Gastroesophageal sphincter (tissue), 4 donors: ENCODE measurements around the gene CALML6. TPM values are rescaled to one million over a fixed set of nuclear protein-coding genes. Genes with fewer than 3 reads are reported as not detected.
"Not testable (repeated sequence)": the region's sequence is repeated elsewhere in the genome, so short reads cannot be mapped to it uniquely, and the experiment has no call there.

Source experiments
- ATAC-seq: fragments of 150-250 bp; one replicate; pipeline ENCODE4 v1.9.1; 2016; ENCODE audit warnings: mild to moderate bottlenecking, moderate library complexity
- H3K27ac ChIP-seq, 4 donors: fragments of 200-600 bp; sonication (generic) in 3 of 4; 1 replicate in 3 of 4; 2 replicates in 1 of 4; pipeline ENCODE4 v1.5.1; 2016 to 2019
- H3K27me3 ChIP-seq: fragments of 200-600 bp; sonication (generic); one replicate; pipeline ENCODE4 v1.5.1; 2019
- H3K36me3 ChIP-seq, 2 donors: fragments of 200-600 bp; sonication (generic); one replicate each; pipeline ENCODE4 v1.5.1; 2019; ENCODE audit warnings: control low read depth in 1 of 2
- H3K4me1 ChIP-seq, 3 donors: fragments of 200-600 bp; sonication (generic); 1 replicate in 2 of 3; 2 replicates in 1 of 3; pipeline ENCODE4 v1.5.1; 2016 to 2019; ENCODE audit warnings: control low read depth in 2 of 3
- H3K4me3 ChIP-seq, 2 donors: fragments of 200-600 bp; sonication (generic); one replicate each; pipeline ENCODE4 v1.5.1; 2019; ENCODE audit warnings: mild to moderate bottlenecking in 1 of 2, moderate library complexity in 1 of 2
- H3K9me3 ChIP-seq, 3 donors: fragments of 200-600 bp; sonication (generic); one replicate each; pipeline ENCODE4 v1.5.1; 2017 to 2019; ENCODE audit warnings: control low read depth in 2 of 3
- EP300 ChIP-seq: sonication (generic); formaldehyde crosslinking; IDR thresholded peaks from one replicate; pipeline ENCODE4 v1.6.1; 2017; ENCODE audit warnings: antibody characterized with exemption, mild to moderate bottlenecking
- POLR2A ChIP-seq, 2 donors: fragments of 450-650 bp; IDR thresholded peaks; one replicate each; pipeline ENCODE4 v1.6.1; 2017; ENCODE audit warnings: antibody characterized with exemption in 2 of 2, mild to moderate bottlenecking in 2 of 2, moderate library complexity in 1 of 2
- POLR2AphosphoS5 ChIP-seq: sonication (generic); formaldehyde crosslinking; IDR thresholded peaks from one replicate; pipeline ENCODE4 v1.6.1; 2017; ENCODE audit warnings: antibody characterized with exemption
- WGBS, 2 donors: methylation state at CpG; one replicate each; pipeline ENCODE4 v1.1.5; 2018; ENCODE audit warnings: low coverage in 1 of 2; 5-methylcytosine and 5-hydroxymethylcytosine counted together
- total RNA-seq, 4 donors: library from RNA; depleted of rRNA; stranded (reverse); fragments of >200 nt; gene quantifications; one replicate each; pipeline ENCODE4 v1.1.0, GENCODE V29; 2016
- TF ChIP-seq, protein P1 (sequence below), 4 experiments: fragments of 200-600 bp in 2 of 4; fragments of 450-650 bp in 2 of 4; sonication (generic) in 1 of 4; IDR thresholded peaks; one replicate each; pipeline ENCODE4 v1.5.1; 2017 to 2019; ENCODE audit warnings: antibody characterized with exemption in 4 of 4, mild to moderate bottlenecking in 2 of 4, moderate library complexity in 2 of 4

CALML6 gene
- total RNA-seq, 4 donors from 2014 or later = 0.40 to 0.47 TPM; not detected in 2

DNA sequence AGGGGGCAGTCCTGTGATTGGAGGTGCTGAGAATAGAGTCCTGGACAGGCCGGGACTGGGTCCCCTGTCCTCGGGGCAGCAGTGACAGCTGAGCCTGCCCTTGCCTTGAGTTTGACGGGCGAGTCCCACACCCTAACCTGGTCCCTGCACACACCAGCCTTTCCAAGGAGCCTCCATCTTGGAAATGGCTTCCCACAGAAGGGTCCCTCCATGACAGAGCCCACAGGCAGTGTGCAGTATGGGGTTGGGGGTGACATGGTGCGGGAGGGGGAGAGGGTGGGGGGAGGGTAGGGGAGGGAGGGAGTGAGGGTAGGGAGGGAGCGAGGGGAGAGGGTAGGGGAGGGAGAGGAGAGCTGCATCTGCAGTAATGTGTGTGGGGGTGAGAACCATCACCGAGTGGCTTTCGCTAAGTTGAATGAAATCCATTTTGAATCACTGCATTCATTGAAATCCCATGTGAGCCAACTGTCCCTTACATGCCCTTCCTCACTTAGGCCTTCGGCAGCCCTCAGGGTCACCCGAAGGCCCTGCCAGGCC is 14.1 kb downstream of the CALML6 start:
- TF ChIP-seq EP300 = no peak
- TF ChIP-seq POLR2AphosphoS5 = no peak
- TF ChIP-seq, protein P1, sequence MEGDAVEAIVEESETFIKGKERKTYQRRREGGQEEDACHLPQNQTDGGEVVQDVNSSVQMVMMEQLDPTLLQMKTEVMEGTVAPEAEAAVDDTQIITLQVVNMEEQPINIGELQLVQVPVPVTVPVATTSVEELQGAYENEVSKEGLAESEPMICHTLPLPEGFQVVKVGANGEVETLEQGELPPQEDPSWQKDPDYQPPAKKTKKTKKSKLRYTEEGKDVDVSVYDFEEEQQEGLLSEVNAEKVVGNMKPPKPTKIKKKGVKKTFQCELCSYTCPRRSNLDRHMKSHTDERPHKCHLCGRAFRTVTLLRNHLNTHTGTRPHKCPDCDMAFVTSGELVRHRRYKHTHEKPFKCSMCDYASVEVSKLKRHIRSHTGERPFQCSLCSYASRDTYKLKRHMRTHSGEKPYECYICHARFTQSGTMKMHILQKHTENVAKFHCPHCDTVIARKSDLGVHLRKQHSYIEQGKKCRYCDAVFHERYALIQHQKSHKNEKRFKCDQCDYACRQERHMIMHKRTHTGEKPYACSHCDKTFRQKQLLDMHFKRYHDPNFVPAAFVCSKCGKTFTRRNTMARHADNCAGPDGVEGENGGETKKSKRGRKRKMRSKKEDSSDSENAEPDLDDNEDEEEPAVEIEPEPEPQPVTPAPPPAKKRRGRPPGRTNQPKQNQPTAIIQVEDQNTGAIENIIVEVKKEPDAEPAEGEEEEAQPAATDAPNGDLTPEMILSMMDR (IDR thresholded peaks at IDR 0.05) = no peak
- TF ChIP-seq POLR2A (IDR thresholded peaks at IDR 0.05) = no peak
- Histone ChIP-seq H3K27ac (no peak overlapping the region), H3K36me3 (no peaks in the 10 kb centered on the region), H3K4me3 (no peak overlapping the region), H3K4me1 (no peaks in the 10 kb centered on the region), H3K9me3 (no peaks in the 10 kb centered on the region), H3K27me3 (peaks cover 11% of the 10 kb centered on the region)
- 70 to 79% methylated on average over 2 to 5 of the region's 10 CpGs for WGBS, 2 donors
- ATAC-seq = no peak

DNA sequence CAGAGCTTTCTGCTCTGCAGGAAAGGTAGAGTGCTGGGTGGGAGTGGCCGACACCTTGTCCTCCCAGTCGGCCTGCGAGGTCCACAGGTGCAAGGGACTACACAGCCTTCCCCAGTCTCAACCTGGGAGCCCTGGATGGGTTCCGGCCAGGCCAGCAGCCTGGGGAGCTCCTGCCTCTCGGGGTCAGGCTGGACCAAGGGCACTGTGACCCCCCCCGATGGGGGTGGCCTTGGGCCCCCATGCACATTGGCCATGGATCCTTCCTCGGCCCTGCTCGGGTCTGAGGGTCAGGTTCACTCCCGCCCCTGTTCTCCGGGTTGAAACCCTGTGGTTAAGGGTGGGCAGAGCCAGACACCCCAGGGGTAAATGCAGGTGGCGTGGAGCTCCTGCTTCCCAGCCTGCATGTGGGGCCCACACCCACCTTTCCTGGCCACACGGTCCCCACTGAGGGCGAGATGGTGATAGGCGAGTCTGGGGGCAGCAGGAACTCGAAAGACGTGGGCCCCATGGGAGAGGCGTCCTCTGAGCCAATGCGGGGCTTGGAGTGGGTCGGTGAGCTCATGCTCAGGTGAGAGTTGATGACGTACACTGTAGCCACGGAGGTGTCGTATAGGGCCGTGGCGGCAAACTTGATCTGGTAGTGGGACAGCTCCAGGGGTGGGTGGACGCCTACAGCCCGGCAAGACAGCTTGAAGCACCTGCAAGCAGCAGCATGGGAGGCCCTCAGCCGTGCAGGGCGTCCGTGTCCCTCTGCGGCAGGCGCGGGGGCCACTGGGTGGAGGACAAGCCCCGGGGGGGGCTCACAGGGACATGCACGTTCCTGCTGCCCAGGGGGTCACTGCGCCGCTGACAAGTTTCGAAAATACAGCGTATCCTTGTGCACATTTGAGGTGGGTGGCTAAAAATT is 14.8 kb downstream of the CALML6 start:
- no peak overlapping the region for H3K27ac ChIP-seq

DNA sequence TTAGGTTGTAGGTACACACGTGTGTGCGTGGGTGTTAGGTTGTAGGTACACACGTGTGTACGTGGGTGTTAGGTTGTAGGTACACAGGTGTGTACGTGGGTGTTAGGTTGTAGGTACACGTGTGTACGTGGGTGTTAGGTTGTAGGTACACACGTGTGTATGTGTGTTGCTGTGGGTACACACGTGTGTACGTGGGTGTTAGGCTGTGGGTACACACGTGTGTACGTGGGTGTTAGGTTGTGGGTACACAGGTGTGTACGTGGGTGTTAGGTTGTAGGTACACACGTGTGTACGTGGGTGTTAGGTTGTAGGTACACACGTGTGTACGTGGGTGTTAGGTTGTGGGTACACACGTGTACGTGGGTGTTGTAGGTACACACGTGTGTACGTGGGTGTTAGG is 19.8 kb downstream of the CALML6 start:
- H3K27ac ChIP-seq, H3K9me3 ChIP-seq, H3K36me3 ChIP-seq, H3K4me3 ChIP-seq, H3K4me1 ChIP-seq, ATAC-seq: not testable (repeated sequence)
- peaks cover 38% of the 10 kb centered on the region for H3K27me3 ChIP-seq
- WGBS, 2 donors = 69 to 93% methylated on average over 4 to 21 of the region's 21 CpGs

More for the DNA sequence above, 14.8 kb downstream of the CALML6 start:
- no peak for TF ChIP-seq POLR2A (IDR thresholded peaks at IDR 0.05)
- TF ChIP-seq EP300 = no peak
- TF ChIP-seq, protein P1 (IDR thresholded peaks at IDR 0.05) = no peak
- H3K9me3 ChIP-seq = no peaks in the 10 kb centered on the region
- H3K4me3 ChIP-seq = no peak overlapping the region
- ATAC-seq = no peak
- no peaks in the 10 kb centered on the region for H3K36me3 ChIP-seq
- no peaks in the 10 kb centered on the region for H3K4me1 ChIP-seq
- peaks cover 11% of the 10 kb centered on the region for H3K27me3 ChIP-seq
- WGBS, 2 donors = 78 to 90% methylated on average over 2 to 10 of the region's 38 CpGs

DNA sequence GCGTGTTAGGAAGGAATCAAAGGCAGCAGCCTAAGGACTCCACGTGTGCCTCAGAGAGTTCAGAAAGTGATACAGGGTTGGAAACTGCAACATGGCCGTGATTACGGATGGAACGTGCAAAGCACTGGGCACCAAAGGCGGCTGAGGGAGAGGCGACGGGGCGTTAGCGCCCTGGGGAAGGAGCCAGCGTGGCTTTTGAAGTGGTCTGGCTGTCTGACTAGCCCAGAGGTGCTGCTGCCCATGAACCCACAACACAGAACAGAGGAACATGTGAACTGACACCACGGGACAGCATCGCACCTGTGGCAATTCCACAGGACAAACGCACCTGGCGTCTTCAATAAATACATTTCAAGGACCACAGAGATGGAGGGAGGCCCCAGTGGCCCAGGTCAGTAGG is 22.0 kb downstream of the CALML6 start:
- TF ChIP-seq POLR2A (IDR thresholded peaks at IDR 0.05) (no peak), POLR2AphosphoS5 (no peak), EP300 (no peak)
- TF ChIP-seq, protein P1 (IDR thresholded peaks at IDR 0.05) = no peak
- H3K4me1 ChIP-seq = no peaks in the 10 kb centered on the region
- no peaks in the 10 kb centered on the region for H3K36me3 ChIP-seq
- H3K27ac ChIP-seq = no peak overlapping the region
- no peak for ATAC-seq
- 70 to 79% methylated on average over 10 to 11 of the region's 15 CpGs for WGBS, 2 donors
- H3K27me3 ChIP-seq = peaks cover 56% of the 10 kb centered on the region
- no peak overlapping the region for H3K4me3 ChIP-seq
- H3K9me3 ChIP-seq = no peaks in the 10 kb centered on the region

DNA sequence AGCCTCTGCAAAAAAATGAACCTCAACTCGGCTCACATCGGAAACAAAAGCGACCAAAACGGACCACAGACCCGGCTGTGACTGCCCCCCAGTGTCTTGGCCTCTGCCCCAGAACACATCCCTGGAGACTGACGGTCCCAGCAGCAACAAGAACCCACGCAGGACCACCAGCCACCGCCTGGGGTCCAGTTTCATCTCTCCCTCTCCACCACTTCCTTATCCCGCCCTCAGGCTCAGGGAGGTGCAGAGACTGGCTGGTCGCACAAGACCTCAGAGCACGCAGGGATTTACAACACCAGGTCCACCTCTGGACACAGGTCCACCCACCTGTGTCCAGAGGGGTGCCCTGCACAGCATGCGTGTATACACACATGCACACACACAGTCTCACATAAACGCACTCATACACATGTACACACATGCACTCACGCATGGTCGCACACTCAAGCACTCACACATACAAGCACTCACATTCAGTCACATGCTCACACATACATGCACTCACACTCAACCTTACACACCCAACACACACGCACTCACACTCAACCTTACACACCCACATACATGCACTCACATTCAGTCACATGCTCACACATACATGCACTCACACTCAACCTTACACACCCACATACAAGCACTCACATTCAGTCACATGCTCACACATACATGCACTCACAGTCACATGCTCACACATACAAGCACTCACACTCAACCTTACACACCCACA is 22.7 kb downstream of the CALML6 start:
- no peaks in the 10 kb centered on the region for H3K9me3 ChIP-seq
- no peaks in the 10 kb centered on the region for H3K36me3 ChIP-seq
- no peaks in the 10 kb centered on the region for H3K4me1 ChIP-seq
- 69 to 85% methylated on average over 2 to 4 of the region's 16 CpGs for WGBS, 2 donors
- TF ChIP-seq POLR2AphosphoS5 (no peak), EP300 (no peak), POLR2A (IDR thresholded peaks at IDR 0.05) (no peak)
- TF ChIP-seq, protein P1 (IDR thresholded peaks at IDR 0.05) = no peak
- peaks cover 58% of the 10 kb centered on the region for H3K27me3 ChIP-seq
- ATAC-seq = no peak
- H3K4me3 ChIP-seq = no peak overlapping the region
- no peak overlapping the region for H3K27ac ChIP-seq
